ENCODE measurements around the gene EHBP1L1. TPM values are rescaled to one million over a fixed set of nuclear protein-coding genes. Genes with fewer than 3 reads are reported as not detected.

Gene EHBP1L1
- total and polyA plus RNA-seq, 2 of the 13 experiments (the other 11 are each of a cell fraction or from before 2014, with no cell fraction given), result 8.3 to 10.6 TPM

DNA sequence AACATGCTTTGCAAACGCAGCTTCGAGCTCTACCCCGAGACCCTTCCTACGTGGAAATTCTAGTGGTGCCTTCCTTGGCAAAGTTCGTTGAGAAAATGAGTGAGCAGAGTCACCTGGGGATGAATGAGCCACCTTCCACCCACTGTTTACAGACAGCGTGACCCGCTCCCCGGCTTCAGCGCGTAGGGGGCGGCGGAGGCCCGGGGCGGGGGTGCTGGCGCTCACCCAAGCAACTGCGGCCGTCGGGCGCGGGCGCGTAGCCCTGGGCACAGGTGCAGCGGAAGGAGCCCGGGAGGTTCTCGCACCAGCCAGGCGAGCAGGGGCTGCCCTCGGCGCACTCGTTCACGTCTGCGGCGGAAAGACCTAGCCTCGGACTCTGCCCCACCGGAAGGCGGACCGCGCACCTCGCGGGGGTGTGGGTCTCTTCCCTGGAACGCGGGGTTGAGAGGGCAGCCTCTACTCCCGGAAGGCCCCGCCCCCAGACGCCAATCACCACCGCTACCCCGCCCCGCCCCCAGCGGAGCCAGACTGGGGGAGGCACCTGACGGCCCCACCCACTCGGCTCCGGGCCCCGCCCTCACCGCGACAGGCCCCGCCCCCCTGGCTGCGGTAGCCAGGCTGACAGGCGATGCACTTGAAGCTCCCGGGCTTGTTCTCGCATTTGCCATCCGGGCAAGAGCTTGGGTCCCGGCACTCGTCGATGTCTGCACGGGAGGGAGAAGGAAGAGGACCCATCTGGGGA is 29.5 kb upstream of the EHBP1L1 start (continued):
- TF ChIP-seq ZNF558 (CRISPR knock-in tag; IDR thresholded peaks at IDR 0.05; ENCODE audit: borderline replicate concordance) (no peak), STAG1 (CRISPR knock-in tag; IDR thresholded peaks at IDR 0.05) (no peak), ZNF225 (CRISPR knock-in tag; IDR thresholded peaks at IDR 0.05) (no peak), ZNF577 (CRISPR knock-in tag; IDR thresholded peaks at IDR 0.05; ENCODE audit: borderline replicate concordance, low read depth) (no peak), ZC3H4 (CRISPR knock-in tag; IDR thresholded peaks at IDR 0.05; ENCODE audit: borderline replicate concordance) (no peak), ZNF660 (CRISPR knock-in tag; IDR thresholded peaks at IDR 0.05; ENCODE audit: borderline replicate concordance, low read depth) (no peak), FOXP1 (IDR thresholded peaks at IDR 0.05) (no peak), FOXP1 (CRISPR knock-in tag; IDR thresholded peaks at IDR 0.05) (no peak), ATF7 (IDR thresholded peaks at IDR 0.05) (no peak), ATF7 (CRISPR knock-in tag; IDR thresholded peaks at IDR 0.05) (no peak), NFATC3 (CRISPR knock-in tag; IDR thresholded peaks at IDR 0.05) (no peak), ZEB1 (IDR thresholded peaks at IDR 0.05; ENCODE audit: insufficient replicate concordance, low read depth) (no peak), HNF4G (IDR thresholded peaks at IDR 0.05; ENCODE audit: borderline replicate concordance, low read depth, low read length) (0 out of 2 replicates have a peak, but pooled peaks have one; percentile 44), HNF4G (CRISPR knock-in tag; IDR thresholded peaks at IDR 0.05; ENCODE audit: borderline replicate concordance, low read depth) (peak; percentile 60; the same call in 1 of the 2 replicates), ZNF441 (CRISPR knock-in tag; IDR thresholded peaks at IDR 0.05; ENCODE audit: borderline replicate concordance) (no peak), IRX3 (CRISPR knock-in tag; IDR thresholded peaks at IDR 0.05; ENCODE audit: borderline replicate concordance, low read depth) (no peak), ZNF709 (CRISPR knock-in tag; IDR thresholded peaks at IDR 0.05) (no peak)
- TF ChIP-seq, protein P1, sequence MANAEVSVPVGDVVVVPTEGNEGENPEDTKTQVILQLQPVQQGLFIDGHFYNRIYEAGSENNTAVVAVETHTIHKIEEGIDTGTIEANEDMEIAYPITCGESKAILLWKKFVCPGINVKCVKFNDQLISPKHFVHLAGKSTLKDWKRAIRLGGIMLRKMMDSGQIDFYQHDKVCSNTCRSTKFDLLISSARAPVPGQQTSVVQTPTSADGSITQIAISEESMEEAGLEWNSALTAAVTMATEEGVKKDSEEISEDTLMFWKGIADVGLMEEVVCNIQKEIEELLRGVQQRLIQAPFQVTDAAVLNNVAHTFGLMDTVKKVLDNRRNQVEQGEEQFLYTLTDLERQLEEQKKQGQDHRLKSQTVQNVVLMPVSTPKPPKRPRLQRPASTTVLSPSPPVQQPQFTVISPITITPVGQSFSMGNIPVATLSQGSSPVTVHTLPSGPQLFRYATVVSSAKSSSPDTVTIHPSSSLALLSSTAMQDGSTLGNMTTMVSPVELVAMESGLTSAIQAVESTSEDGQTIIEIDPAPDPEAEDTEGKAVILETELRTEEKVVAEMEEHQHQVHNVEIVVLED (CRISPR knock-in tag; IDR thresholded peaks at IDR 0.05; ENCODE audit: borderline replicate concordance), result no peak
- TF ChIP-seq, protein P2, sequence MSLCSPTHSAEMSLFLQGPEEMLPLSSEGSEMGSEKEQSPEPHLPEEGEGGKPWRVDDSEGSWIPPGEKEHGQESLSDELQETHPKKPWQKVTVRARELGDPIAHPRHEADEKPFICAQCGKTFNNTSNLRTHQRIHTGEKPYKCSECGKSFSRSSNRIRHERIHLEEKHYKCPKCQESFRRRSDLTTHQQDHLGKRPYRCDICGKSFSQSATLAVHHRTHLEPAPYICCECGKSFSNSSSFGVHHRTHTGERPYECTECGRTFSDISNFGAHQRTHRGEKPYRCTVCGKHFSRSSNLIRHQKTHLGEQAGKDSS (CRISPR knock-in tag; IDR thresholded peaks at IDR 0.05; ENCODE audit: borderline replicate concordance, low read depth), result no peak
- TF ChIP-seq, protein P3, sequence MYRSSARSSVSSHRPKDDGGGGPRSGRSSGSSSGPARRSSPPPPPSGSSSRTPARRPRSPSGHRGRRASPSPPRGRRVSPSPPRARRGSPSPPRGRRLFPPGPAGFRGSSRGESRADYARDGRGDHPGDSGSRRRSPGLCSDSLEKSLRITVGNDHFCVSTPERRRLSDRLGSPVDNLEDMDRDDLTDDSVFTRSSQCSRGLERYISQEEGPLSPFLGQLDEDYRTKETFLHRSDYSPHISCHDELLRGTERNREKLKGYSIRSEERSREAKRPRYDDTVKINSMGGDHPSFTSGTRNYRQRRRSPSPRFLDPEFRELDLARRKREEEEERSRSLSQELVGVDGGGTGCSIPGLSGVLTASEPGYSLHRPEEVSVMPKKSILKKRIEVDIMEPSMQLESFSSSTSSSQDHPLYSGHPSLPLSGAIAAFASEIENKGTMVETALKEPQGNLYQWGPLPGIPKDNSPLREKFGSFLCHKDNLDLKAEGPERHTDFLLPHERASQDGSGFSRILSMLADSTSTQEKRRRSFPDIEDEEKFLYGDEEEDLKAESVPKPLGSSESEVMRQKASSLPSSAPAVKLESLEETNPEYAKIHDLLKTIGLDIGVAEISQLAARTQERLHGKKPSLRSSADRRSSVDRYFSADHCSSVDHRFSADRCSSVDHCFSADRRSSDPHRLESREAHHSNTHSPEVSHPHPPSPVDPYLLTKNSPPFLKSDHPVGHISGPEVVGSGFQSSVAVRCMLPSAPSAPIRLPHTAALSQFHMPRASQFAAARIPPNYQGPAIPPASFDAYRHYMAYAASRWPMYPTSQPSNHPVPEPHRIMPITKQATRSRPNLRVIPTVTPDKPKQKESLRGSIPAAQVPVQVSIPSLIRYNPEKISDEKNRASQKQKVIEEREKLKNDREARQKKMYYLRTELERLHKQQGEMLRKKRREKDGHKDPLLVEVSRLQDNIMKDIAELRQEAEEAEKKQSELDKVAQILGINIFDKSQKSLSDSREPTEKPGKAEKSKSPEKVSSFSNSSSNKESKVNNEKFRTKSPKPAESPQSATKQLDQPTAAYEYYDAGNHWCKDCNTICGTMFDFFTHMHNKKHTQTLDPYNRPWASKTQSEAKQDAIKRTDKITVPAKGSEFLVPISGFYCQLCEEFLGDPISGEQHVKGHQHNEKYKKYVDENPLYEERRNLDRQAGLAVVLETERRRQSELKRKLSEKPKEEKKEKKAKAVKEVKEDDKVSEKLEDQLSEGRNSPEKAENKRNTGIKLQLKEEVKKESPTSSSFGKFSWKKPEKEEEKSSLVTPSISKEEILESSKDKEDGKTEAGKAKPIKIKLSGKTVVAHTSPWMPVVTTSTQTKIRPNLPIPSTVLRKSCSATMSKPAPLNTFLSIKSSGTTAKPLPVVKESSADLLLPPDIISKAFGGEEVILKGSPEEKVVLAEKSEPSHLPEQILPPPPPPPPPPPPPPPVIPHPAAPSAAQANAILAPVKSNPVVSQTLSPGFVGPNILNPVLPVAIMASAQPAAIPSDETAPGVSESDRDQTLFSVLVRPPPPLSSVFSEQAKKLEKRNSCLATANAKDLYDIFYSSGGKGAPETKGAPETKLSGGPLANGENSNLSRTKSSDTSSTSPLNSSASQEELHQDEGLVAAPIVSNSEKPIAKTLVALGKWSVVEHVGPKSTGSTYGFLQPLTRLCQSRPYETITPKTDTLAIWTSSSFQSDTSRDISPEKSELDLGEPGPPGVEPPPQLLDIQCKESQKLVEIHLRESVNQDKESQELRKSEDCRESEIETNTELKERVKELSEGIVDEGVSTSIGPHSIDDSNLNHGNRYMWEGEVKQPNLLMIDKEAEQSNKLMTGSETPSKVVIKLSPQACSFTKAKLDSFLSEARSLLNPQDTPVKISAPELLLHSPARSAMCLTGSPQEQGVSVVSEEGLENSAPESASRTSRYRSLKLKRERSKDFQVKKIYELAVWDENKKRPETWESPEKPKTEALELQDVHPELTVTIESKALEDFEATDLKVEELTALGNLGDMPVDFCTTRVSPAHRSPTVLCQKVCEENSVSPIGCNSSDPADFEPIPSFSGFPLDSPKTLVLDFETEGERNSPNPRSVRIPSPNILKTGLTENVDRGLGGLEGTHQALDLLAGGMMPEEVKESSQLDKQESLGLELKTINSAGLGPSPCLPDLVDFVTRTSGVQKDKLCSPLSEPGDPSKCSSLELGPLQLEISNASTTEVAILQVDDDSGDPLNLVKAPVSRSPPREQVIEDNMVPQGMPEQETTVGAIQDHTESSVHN (CRISPR knock-in tag; IDR thresholded peaks at IDR 0.05), result no peak

Data from HepG2 (cell line).